Measurements from ENCODE around the gene EFNB2. TPM values are rescaled to one million over a fixed set of nuclear protein-coding genes. Genes with fewer than 3 reads are reported as not detected.

EFNB2 gene
- total RNA-seq, 1 donor from 2014 or later: 47.0 TPM

GRCh38 chr13:106520251-106521054 lies 15.0 kb downstream of the EFNB2 start:
- Histone ChIP-seq H3K4me3 (no peak overlapping the region), H3K9me3 (no peaks in the 10 kb centered on the region), H3K27me3 (ENCODE audit: low read depth) (no peaks in the 10 kb centered on the region), H3K27ac (peak overlapping the region; percentile 48), H3K4me1 (peaks cover 45% of the 10 kb centered on the region), H3K36me3 (no peaks in the 10 kb centered on the region)
- ATAC-seq (peak; percentile 40 to 51), DNase-seq (no peak)
- intact Hi-C loops (cut with DNase I): no loop called here
- peak; percentile 25 for TF ChIP-seq CTCF (IDR thresholded peaks at IDR 0.05)

- no peak for DNase-seq
- Histone ChIP-seq H3K36me3 (no peaks in the 10 kb centered on the region), H3K27me3 (ENCODE audit: low read depth) (no peaks in the 10 kb centered on the region), H3K4me3 (no peak overlapping the region), H3K27ac (no peak overlapping the region), H3K9me3 (no peaks in the 10 kb centered on the region), H3K4me1 (peaks cover 29% of the 10 kb centered on the region)
- no peak for ATAC-seq
- intact Hi-C loops (cut with DNase I): no loop called here
- TF ChIP-seq CTCF (IDR thresholded peaks at IDR 0.05): no peak
Observed at GRCh38 chr13:106518512-106518911, 16.9 kb downstream of the EFNB2 start.

- no peak overlapping the region for H3K27ac ChIP-seq
- intact Hi-C loops (cut with DNase I): no loop called here
- no peaks in the 10 kb centered on the region for H3K27me3 ChIP-seq (ENCODE audit: low read depth)
- no peak for TF ChIP-seq CTCF (IDR thresholded peaks at IDR 0.05)
- ATAC-seq (no peak), DNase-seq (no peak)
- peaks cover 22% of the 10 kb centered on the region for H3K4me1 ChIP-seq
- no peak overlapping the region for H3K4me3 ChIP-seq
- no peaks in the 10 kb centered on the region for H3K9me3 ChIP-seq
- H3K36me3 ChIP-seq: no peaks in the 10 kb centered on the region
Observed at GRCh38 chr13:106517109-106517847, 18.2 kb downstream of the EFNB2 start.

GRCh38 chr13:106515635-106516254 lies 19.7 kb downstream of the EFNB2 start:
- no peak for TF ChIP-seq CTCF (IDR thresholded peaks at IDR 0.05)
- Histone ChIP-seq H3K9me3 (no peaks in the 10 kb centered on the region), H3K4me3 (no peak overlapping the region), H3K27me3 (ENCODE audit: low read depth) (no peaks in the 10 kb centered on the region), H3K36me3 (no peaks in the 10 kb centered on the region), H3K27ac (no peak overlapping the region), H3K4me1 (peaks cover 12% of the 10 kb centered on the region)
- ATAC-seq (peak; percentile 59 to 64), DNase-seq (no peak)
- intact Hi-C loops (cut with DNase I): no loop called here

- no peak for TF ChIP-seq CTCF (IDR thresholded peaks at IDR 0.05)
- Histone ChIP-seq H3K4me1 (peaks cover 5% of the 10 kb centered on the region), H3K9me3 (no peaks in the 10 kb centered on the region), H3K36me3 (no peaks in the 10 kb centered on the region), H3K27me3 (ENCODE audit: low read depth) (no peaks in the 10 kb centered on the region), H3K27ac (no peak overlapping the region), H3K4me3 (no peak overlapping the region)
- DNase-seq (no peak), ATAC-seq (no peak)
- intact Hi-C loops (cut with DNase I): no loop called here
Observed at GRCh38 chr13:106514928-106515634, 20.4 kb downstream of the EFNB2 start.
